ENCODE measurements around the gene TNK1.

DNA sequence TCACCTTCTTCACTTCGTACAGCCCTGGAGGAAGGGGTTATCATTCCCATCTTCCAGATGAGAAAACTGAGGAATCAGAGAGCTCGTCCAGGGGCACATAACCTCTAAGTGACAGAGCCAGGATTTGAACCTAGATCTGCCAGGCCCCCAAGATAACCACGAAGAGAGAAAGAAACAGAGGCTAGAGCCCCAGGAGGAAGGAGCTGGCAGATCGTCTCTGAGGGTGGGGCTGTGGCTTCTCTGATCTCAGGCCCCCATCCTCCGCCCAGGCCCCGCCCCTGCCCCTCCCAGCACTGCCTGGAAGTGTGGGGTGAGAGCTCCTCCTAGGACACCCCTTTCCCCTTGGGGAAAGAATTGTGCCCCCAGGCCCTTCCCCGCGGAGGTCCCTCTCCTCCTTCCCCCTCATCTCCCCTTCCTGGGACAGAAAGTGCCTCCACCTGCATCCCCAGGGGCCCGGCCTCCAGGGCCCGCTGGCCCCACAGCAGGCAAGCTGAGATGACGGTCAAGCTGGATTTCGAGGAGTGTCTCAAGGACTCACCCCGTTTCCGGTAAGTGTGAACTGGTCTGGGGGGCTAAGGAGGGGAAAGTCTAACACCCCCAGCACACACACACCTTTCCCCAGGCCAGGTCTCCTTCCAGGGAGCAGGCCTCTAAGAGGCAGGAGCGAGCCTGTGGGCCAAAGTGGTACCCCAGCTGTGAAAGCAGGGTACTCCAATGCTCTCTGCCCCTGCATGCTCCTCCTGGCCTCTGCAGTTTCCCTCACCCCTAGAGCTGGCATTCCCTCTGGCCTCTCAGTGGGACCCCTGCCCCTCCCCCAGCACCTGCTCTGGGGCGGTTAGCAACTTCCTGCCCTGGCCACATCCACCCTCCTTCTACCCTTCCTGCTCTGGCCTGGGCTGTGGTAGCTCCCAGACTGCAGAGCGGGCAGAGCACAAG lies 44.4 kb upstream of the TNK1 start, which contains the start of gene ACAP1:
- TF ChIP-seq YY1 (IDR thresholded peaks at IDR 0.05; ENCODE audit: low read depth) (no peak), REST (IDR thresholded peaks at IDR 0.05; ENCODE audit: low read depth) (no peak), CEBPB (IDR thresholded peaks at IDR 0.05) (no peak), TEAD4 (IDR thresholded peaks at IDR 0.05) (no peak), EGR1 (IDR thresholded peaks at IDR 0.05) (no peak), RAD21 (IDR thresholded peaks at IDR 0.05; ENCODE audit: low read depth) (no peak), FOXM1 (IDR thresholded peaks at IDR 0.05; ENCODE audit: borderline replicate concordance, low read depth) (no peak), CREB1 (IDR thresholded peaks at IDR 0.05; ENCODE audit: low read depth) (no peak), EP300 (IDR thresholded peaks at IDR 0.05; ENCODE audit: borderline replicate concordance) (no peak), ZBTB7A (IDR thresholded peaks at IDR 0.05; ENCODE audit: low read depth) (no peak)
- TF ChIP-seq, protein P1, sequence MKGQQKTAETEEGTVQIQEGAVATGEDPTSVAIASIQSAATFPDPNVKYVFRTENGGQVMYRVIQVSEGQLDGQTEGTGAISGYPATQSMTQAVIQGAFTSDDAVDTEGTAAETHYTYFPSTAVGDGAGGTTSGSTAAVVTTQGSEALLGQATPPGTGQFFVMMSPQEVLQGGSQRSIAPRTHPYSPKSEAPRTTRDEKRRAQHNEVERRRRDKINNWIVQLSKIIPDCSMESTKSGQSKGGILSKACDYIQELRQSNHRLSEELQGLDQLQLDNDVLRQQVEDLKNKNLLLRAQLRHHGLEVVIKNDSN (IDR thresholded peaks at IDR 0.05), result no peak
